ENCODE results near the gene ITPR1.

- TF ChIP-seq CTCF (IDR thresholded peaks at IDR 0.05; ENCODE audit: low read depth, low read length, missing input control) (no peak), FOXA1 (IDR thresholded peaks at IDR 0.05) (no peak), GABPA (IDR thresholded peaks at IDR 0.05 in 1 of 2, conservative IDR thresholded peaks at IDR 0.05 in 1 of 2) (no peak), YY1 (IDR thresholded peaks at IDR 0.05) (no peak)
Measured at GRCh38 chr3:4475804-4476203, 17.3 kb upstream of the ITPR1 start.
